ENCODE measurements around the gene TRNT1. TPM values are rescaled to one million over a fixed set of nuclear protein-coding genes. Genes with fewer than 3 reads are reported as not detected.
A peak's percentile ranks its signal among the peaks of the same experiment; 100 is the strongest.

TRNT1 gene
- total RNA-seq, 1 experiment from 2014 or later: 39.7 TPM

- no peak overlapping the region for H3K4me3 Mint-ChIP-seq (ENCODE audit: unreplicated experiment)
- H3K27me3 Mint-ChIP-seq (ENCODE audit: insufficient read depth, unreplicated experiment): peaks cover 45% of the 10 kb centered on the region
- intact Hi-C loops (cut with micrococcal nuclease): loop anchor here (1.0 kb wide), 1 partner anchor 1094 kb away; no protein-coding TSS in a partner anchor
- no peaks in the 10 kb centered on the region for H3K36me3 Mint-ChIP-seq (ENCODE audit: insufficient read depth, unreplicated experiment)
- CTCF ChIA-PET: interaction anchor here (0.5 to 8.8 kb wide), 13 partner anchors 14 to 1100 kb away, joined by 3 to 176 read pairs (median 3); no protein-coding TSS in a partner anchor
- no peaks in the 10 kb centered on the region for H3K9me3 Mint-ChIP-seq (ENCODE audit: unreplicated experiment)
- no peak overlapping the region for H3K27ac Mint-ChIP-seq (ENCODE audit: low read depth, unreplicated experiment)
- peak; percentile 40 for TF ChIP-seq CTCF (IDR thresholded peaks at IDR 0.05; ENCODE audit: unreplicated experiment)
- BruUV-seq (replicated peaks): no TSS peak
- POLR2A ChIA-PET: no interaction called here
- DNase-seq (ENCODE audit: unreplicated experiment): peak; percentile 29
- H3K4me1 Mint-ChIP-seq (ENCODE audit: insufficient read depth, unreplicated experiment): no peaks in the 10 kb centered on the region
Observed at GRCh38 chr3:3196148-3196861, 69.6 kb downstream of the TRNT1 start.

Other genes with a start within 250 kb of the TRNT1 start
- gene IL5RA, start 16.6 kb upstream of the TRNT1 start, total RNA-seq (2022): not detected in 2 replicates
- gene CRBN, start 52.8 kb downstream of the TRNT1 start, total RNA-seq (2022): 23.0 and 25.4 TPM in 2 replicates

Measured in MCF 10A (cell line).